HEK293 (cell line): Measurements from ENCODE around the gene SAMD4A.

Source experiments
- CTCF ChIA-PET: fragments of 350-600 bp; formaldehyde crosslinking; extraction: SDS; loops from one replicate; lab custom pipeline; 2021; ENCODE audit warnings: antibody characterized with exemption; lab: Yijun Ruan, JAX
- POLR2A ChIA-PET: fragments of 300-600 bp; formaldehyde crosslinking; extraction: SDS; loops from one replicate; lab custom pipeline; 2020; ENCODE audit warnings: antibody characterized with exemption, inconsistent platforms; lab: Yijun Ruan, JAX
- H3K27ac ChIP-seq: fragments of 200-500 bp; sonication (Bioruptor generic); 2 replicates; pipeline ENCODE4 v1.5.1; 2014; ENCODE audit warnings: low read depth, low read length, control low read depth, inconsistent platforms; ENCODE audit errors: extremely low read depth
- H3K36me3 ChIP-seq, 2 experiments: fragments of 200-500 bp in 1 of 2; sonication (Bioruptor generic) in 1 of 2; 1 replicate in 1 of 2; 2 replicates in 1 of 2; pipeline ENCODE4 v1.5.1; 2014 to 2017; ENCODE audit warnings: inconsistent platforms in 2 of 2, low read length in 2 of 2; ENCODE audit not compliant: control insufficient read depth in 2 of 2, insufficient read depth in 1 of 2
- H3K4me1 ChIP-seq: fragments of 200-500 bp; sonication (Bioruptor generic); 2 replicates; pipeline ENCODE4 v1.5.1; 2014; ENCODE audit warnings: mild to moderate bottlenecking, low read length, inconsistent platforms; ENCODE audit not compliant: control insufficient read depth, insufficient read depth
- H3K4me3 ChIP-seq: 2 replicates; pipeline ENCODE4 v1.5.1; 2011; ENCODE audit warnings: low read depth, mild to moderate bottlenecking, control low read depth, low read length, moderate library complexity
- H3K9me3 ChIP-seq: fragments of 200-500 bp; sonication (Bioruptor generic); 2 replicates; pipeline ENCODE4 v1.5.1; 2014; ENCODE audit warnings: low read depth, low read length, inconsistent platforms; ENCODE audit not compliant: control insufficient read depth, insufficient read depth
- BCL11B ChIP-seq: fragments of 450-650 bp; formaldehyde crosslinking; IDR thresholded peaks from 2 replicates; pipeline ENCODE4 v1.5.1; 2016; ENCODE audit warnings: low read depth, missing biosample characterization, missing genetic modification characterization
- CTCF ChIP-seq: fragments of 450-650 bp; formaldehyde crosslinking; IDR thresholded peaks from 2 replicates; pipeline ENCODE4 v1.5.1; 2016; ENCODE audit warnings: missing biosample characterization, missing genetic modification characterization
- HIC1 ChIP-seq: fragments of 450-650 bp; formaldehyde crosslinking; IDR thresholded peaks from 2 replicates; pipeline ENCODE4 v1.5.1; 2016; ENCODE audit warnings: missing biosample characterization, missing genetic modification characterization
- MYNN ChIP-seq: fragments of 450-650 bp; formaldehyde crosslinking; IDR thresholded peaks from 2 replicates; pipeline ENCODE4 v1.5.1; 2016; ENCODE audit warnings: missing biosample characterization, missing genetic modification characterization, borderline replicate concordance
- PBX3 ChIP-seq: sonication (generic); formaldehyde crosslinking; IDR thresholded peaks from 2 replicates; pipeline ENCODE4 v1.8.1; 2022; ENCODE audit warnings: mild to moderate bottlenecking, moderate library complexity, missing genetic modification reagents
- PRDM10 ChIP-seq: fragments of 450-650 bp; formaldehyde crosslinking; IDR thresholded peaks from 2 replicates; pipeline ENCODE4 v1.5.1; 2016; ENCODE audit warnings: missing biosample characterization, missing genetic modification characterization
- PRDM6 ChIP-seq: fragments of 450-650 bp; formaldehyde crosslinking; IDR thresholded peaks from 2 replicates; pipeline ENCODE4 v1.5.1; 2017; ENCODE audit warnings: missing biosample characterization, missing genetic modification characterization
- SETDB1 ChIP-seq: IDR thresholded peaks from one replicate; pipeline ENCODE4 v1.6.1; 2017; ENCODE audit warnings: mild to moderate bottlenecking, low read length, moderate library complexity, mixed read lengths; ENCODE audit not compliant: insufficient read length
- TRIM28 ChIP-seq: IDR thresholded peaks from 2 replicates; pipeline ENCODE4 v1.6.1; 2011; ENCODE audit warnings: low read length, control low read depth, borderline replicate concordance
- ZBTB10 ChIP-seq: fragments of 450-650 bp; formaldehyde crosslinking; IDR thresholded peaks from 2 replicates; pipeline ENCODE4 v1.5.1; 2016; ENCODE audit warnings: missing biosample characterization, missing genetic modification characterization
- ZBTB49 ChIP-seq: fragments of 450-650 bp; formaldehyde crosslinking; IDR thresholded peaks from 2 replicates; pipeline ENCODE4 v1.5.1; 2016; ENCODE audit warnings: missing biosample characterization, missing genetic modification characterization, low read depth
- ZNF223 ChIP-seq: fragments of 450-650 bp; formaldehyde crosslinking; IDR thresholded peaks from 2 replicates; pipeline ENCODE4 v1.5.1; 2016; ENCODE audit warnings: missing biosample characterization, missing genetic modification characterization
- ZNF23 ChIP-seq: fragments of 450-650 bp; formaldehyde crosslinking; IDR thresholded peaks from 2 replicates; pipeline ENCODE4 v1.5.1; 2016; ENCODE audit warnings: missing biosample characterization, missing genetic modification characterization, borderline replicate concordance
- ZNF513 ChIP-seq: fragments of 450-650 bp; IDR thresholded peaks from 2 replicates; pipeline ENCODE4 v1.5.1; 2018; ENCODE audit warnings: missing biosample characterization, missing genetic modification characterization
- ZNF560 ChIP-seq: fragments of 450-650 bp; formaldehyde crosslinking; IDR thresholded peaks from 2 replicates; pipeline ENCODE4 v1.5.1; 2017; ENCODE audit warnings: missing biosample characterization, missing genetic modification characterization, borderline replicate concordance
- ZNF654 ChIP-seq: fragments of 450-650 bp; formaldehyde crosslinking; IDR thresholded peaks from 2 replicates; pipeline ENCODE4 v1.5.1; 2016; ENCODE audit warnings: low read depth, missing biosample characterization, missing genetic modification characterization
- ZNF777 ChIP-seq: fragments of 450-650 bp; formaldehyde crosslinking; IDR thresholded peaks from 2 replicates; pipeline ENCODE4 v1.5.1; 2017; ENCODE audit warnings: missing biosample characterization, missing genetic modification characterization, borderline replicate concordance
- ZNF791 ChIP-seq: fragments of 450-650 bp; formaldehyde crosslinking; IDR thresholded peaks from 2 replicates; pipeline ENCODE4 v1.5.1; 2016; ENCODE audit warnings: missing biosample characterization, missing genetic modification characterization
- ZSCAN16 ChIP-seq: fragments of 450-650 bp; formaldehyde crosslinking; IDR thresholded peaks from 2 replicates; pipeline ENCODE4 v1.5.1; 2016; ENCODE audit warnings: missing biosample characterization, missing genetic modification characterization

Gene SAMD4A

GRCh38 chr14:54537651-54538050, 29.3 kb upstream of the SAMD4A start:
- H3K36me3 ChIP-seq, result peaks cover 14% of the 10 kb centered on the region in 2 experiments
- ChIA-PET CTCF (no interaction called here), POLR2A (no interaction called here)
- no peaks in the 10 kb centered on the region for H3K4me1 ChIP-seq
- no peaks in the 10 kb centered on the region for H3K9me3 ChIP-seq
- H3K27ac ChIP-seq, result no peak overlapping the region
- no peak for TF ChIP-seq MYNN (tag by site-specific recombination)
- no peak for TF ChIP-seq ZNF560 (tag by site-specific recombination)
- TF ChIP-seq TRIM28, result no peak
- no peak for TF ChIP-seq ZBTB10 (tag by site-specific recombination)
- no peak for TF ChIP-seq ZNF23 (tag by site-specific recombination)
- no peak for TF ChIP-seq PBX3 (CRISPR knock-in tag)
- no peak for TF ChIP-seq PRDM6
- no peak for TF ChIP-seq ZNF223
- TF ChIP-seq HIC1 (tag by site-specific recombination), result no peak
- no peak for TF ChIP-seq ZNF791 (tag by site-specific recombination)
- TF ChIP-seq ZNF654 (tag by site-specific recombination), result no peak
- no peak for TF ChIP-seq ZBTB49
- TF ChIP-seq SETDB1, result no peak
- TF ChIP-seq PRDM10 (tag by site-specific recombination), result no peak
- no peak for TF ChIP-seq ZNF513 (tag by site-specific recombination)
- TF ChIP-seq CTCF (tag by site-specific recombination), result no peak
- TF ChIP-seq BCL11B (tag by site-specific recombination), result no peak
- no peak for TF ChIP-seq ZNF777 (tag by site-specific recombination)
- TF ChIP-seq ZSCAN16 (tag by site-specific recombination), result no peak
- H3K4me3 ChIP-seq, result no peak overlapping the region
